Naive thymus-derived CD4-positive, alpha-beta T cell (primary cell): ENCODE measurements around the gene PSPH. TPM values are rescaled to one million over a fixed set of nuclear protein-coding genes. Genes with fewer than 3 reads are reported as not detected.

Experiments
- ATAC-seq: fragments of 150-1000 bp; cut with Tn5 transposase; 2 replicates; pipeline ENCODE4 v1.10.0; 2021; ENCODE audit warnings: mild to moderate bottlenecking, moderate library complexity
- CTCF ChIA-PET: fragments of 350-600 bp; sonication (Branson Sonifier 250); formaldehyde crosslinking; loops from one replicate; lab custom pipeline; 2021; ENCODE audit warnings: antibody characterized with exemption; lab: Charles Lee
- POLR2A ChIA-PET: fragments of 350-600 bp; sonication (Branson Sonifier 250); formaldehyde crosslinking; loops from one replicate; lab custom pipeline; 2021; ENCODE audit warnings: antibody characterized with exemption, inconsistent platforms; lab: Charles Lee
- DNase-seq, 9 donors: peaks; one replicate each; pipeline versions ENCODE4 v3.0.0 to v3.0.0-alpha.2; 2020 to 2022; ENCODE audit warnings: mixed read lengths in 1 of 9
- H3K27ac ChIP-seq: one replicate; pipeline ENCODE4 v1.7.0; 2013; ENCODE audit warnings: mild to moderate bottlenecking, low read depth, low read length, moderate library complexity
- H3K27me3 ChIP-seq, 2 donors: one replicate each; pipeline ENCODE4 v1.7.0; 2013; ENCODE audit warnings: low read length in 2 of 2, mild to moderate bottlenecking in 2 of 2, moderate library complexity in 2 of 2; ENCODE audit not compliant: control insufficient read depth in 2 of 2, insufficient read depth in 2 of 2
- H3K36me3 ChIP-seq, 3 experiments: 1 replicate in 2 of 3; 2 replicates in 1 of 3; pipeline ENCODE4 v1.7.0; 2013; ENCODE audit warnings: low read length in 3 of 3, mild to moderate bottlenecking in 3 of 3, moderate library complexity in 1 of 3; ENCODE audit not compliant: insufficient read depth in 3 of 3, control insufficient read depth in 2 of 3
- H3K4me1 ChIP-seq, 2 donors: one replicate each; pipeline ENCODE4 v1.7.0; 2013; ENCODE audit warnings: low read length in 2 of 2, mild to moderate bottlenecking in 2 of 2, moderate library complexity in 1 of 2; ENCODE audit not compliant: control insufficient read depth in 2 of 2, insufficient read depth in 2 of 2
- H3K4me3 ChIP-seq: 2 replicates; pipeline ENCODE4 v1.7.0; 2013; ENCODE audit warnings: mild to moderate bottlenecking, low read length
- H3K9me3 ChIP-seq, 3 experiments: 1 replicate in 2 of 3; 2 replicates in 1 of 3; pipeline ENCODE4 v1.7.0; 2013; ENCODE audit warnings: low read length in 3 of 3; ENCODE audit not compliant: control insufficient read depth in 2 of 3
- H3K27ac Mint-ChIP-seq, 9 donors: one replicate each; pipeline ENCODE4 v1.8.0; 2020 to 2022; ENCODE audit warnings: mixed read lengths in 9 of 9, mild to moderate bottlenecking in 8 of 9, moderate library complexity in 5 of 9, inconsistent platforms in 2 of 9
- H3K27me3 Mint-ChIP-seq, 5 donors: one replicate each; pipeline ENCODE4 v1.8.0; 2021 to 2022; ENCODE audit warnings: mixed read lengths in 5 of 5, mild to moderate bottlenecking in 1 of 5
- H3K36me3 Mint-ChIP-seq, 5 donors: one replicate each; pipeline ENCODE4 v1.8.0; 2020 to 2022; ENCODE audit warnings: mixed read lengths in 5 of 5, mild to moderate bottlenecking in 3 of 5, inconsistent platforms in 1 of 5
- H3K4me1 Mint-ChIP-seq, 7 donors: one replicate each; pipeline ENCODE4 v1.8.0; 2020 to 2022; ENCODE audit warnings: mixed read lengths in 7 of 7, mild to moderate bottlenecking in 3 of 7, inconsistent platforms in 1 of 7
- H3K4me3 Mint-ChIP-seq, 10 donors: one replicate each; pipeline ENCODE4 v1.8.0; 2020 to 2022; ENCODE audit warnings: mild to moderate bottlenecking in 10 of 10, mixed read lengths in 10 of 10, moderate library complexity in 6 of 10, inconsistent platforms in 2 of 10
- H3K9me3 Mint-ChIP-seq, 11 donors: one replicate each; pipeline ENCODE4 v1.8.0; 2020 to 2022; ENCODE audit warnings: mixed read lengths in 11 of 11, mild to moderate bottlenecking in 4 of 11, inconsistent platforms in 1 of 11, moderate library complexity in 1 of 11
- intact Hi-C, 2 donors: fragments of 100-400 bp; cut with micrococcal nuclease; formaldehyde crosslinking; loops; one replicate each; pipeline ENCODE4 v1.15.1; 2023
- polyA plus RNA-seq, 2 donors: library from polyadenylated mRNA; unstranded; fragments of 300-500 nt; fragmentation: Illumina TruSeq; gene quantifications; one replicate each; pipeline ENCODE4 v1.2.3, GENCODE V29; 2021
- total RNA-seq, 6 experiments: library from RNA in 5 of 6; stranded (reverse) in 5 of 6; gene quantifications; 1 replicate in 5 of 6; 2 replicates in 1 of 6; pipeline ENCODE4 v1.2.3 and lab custom pipeline; 2021 to 2026

The PSPH gene
- total and polyA plus RNA-seq, 7 experiments from 2014 or later = 3.5 to 10.4 (median 6.5) TPM

DNA sequence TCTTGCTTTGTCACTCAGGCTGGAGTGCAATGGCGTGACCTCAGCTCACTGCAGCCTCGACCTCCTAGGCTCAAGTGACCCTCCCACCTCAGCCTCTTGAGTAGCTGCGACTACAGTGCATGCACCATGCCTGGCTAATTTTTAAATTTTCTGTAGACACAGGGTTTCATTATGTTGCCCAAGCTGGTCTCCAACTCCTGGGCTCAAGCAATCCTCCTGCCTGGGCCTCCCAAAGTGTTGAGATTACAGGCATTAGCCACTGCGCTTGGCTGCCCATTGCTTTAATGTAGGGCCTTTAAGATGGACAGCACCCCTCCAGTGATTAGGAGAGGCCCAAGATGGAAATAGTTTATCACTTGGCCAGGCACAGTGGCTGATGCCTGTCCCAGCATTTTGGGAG is 47.5 kb downstream of the PSPH start:
- Histone ChIP-seq H3K27me3 (no peaks in the 10 kb centered on the region), H3K36me3 (peaks cover 0 to 4% (median 4%) of the 10 kb centered on the region in 3 experiments), H3K27ac (no peak overlapping the region), H3K4me1 (no peaks in the 10 kb centered on the region), H3K9me3 (no peaks in the 10 kb centered on the region), H3K4me3 (no peak overlapping the region)
- no peak overlapping the region for H3K27ac Mint-ChIP-seq
- H3K9me3 Mint-ChIP-seq = no peaks in the 10 kb centered on the region
- intact Hi-C loops = loop anchor here in 1 of 2 donors (1.0 to 2.0 kb wide), 2 partner anchors 71 to 363 kb away; no protein-coding TSS in a partner anchor
- no peak overlapping the region for H3K4me3 Mint-ChIP-seq
- POLR2A ChIA-PET = no interaction called here
- ATAC-seq = no peak
- CTCF ChIA-PET = interaction anchor here (1.1 to 6.7 kb wide), 2 partner anchors 11 to 70 kb away, joined by 4 to 44 read pairs; no protein-coding TSS in a partner anchor
- DNase-seq = no peak
- H3K4me1 Mint-ChIP-seq = peaks cover 0 to 17% (median 0%) of the 10 kb centered on the region in 7 donors
- H3K27me3 Mint-ChIP-seq = no peaks in the 10 kb centered on the region
- peaks cover 0 to 7% (median 1%) of the 10 kb centered on the region in 5 donors for H3K36me3 Mint-ChIP-seq

GRCh38 chr7:55996856-55997500 is 54.3 kb downstream of the PSPH start:
- Histone ChIP-seq H3K4me1 (no peaks in the 10 kb centered on the region), H3K27me3 (no peaks in the 10 kb centered on the region), H3K36me3 (peaks cover 0 to 41% (median 18%) of the 10 kb centered on the region in 3 experiments), H3K4me3 (no peak overlapping the region), H3K9me3 (no peaks in the 10 kb centered on the region), H3K27ac (no peak overlapping the region)
- H3K4me3 Mint-ChIP-seq = no peak overlapping the region
- CTCF ChIA-PET = interaction anchor here (0.6 to 1.2 kb wide), 2 partner anchors 66 to 76 kb away, joined by 3 to 4 read pairs; no protein-coding TSS in a partner anchor
- H3K4me1 Mint-ChIP-seq = peaks cover 0 to 19% (median 0%) of the 10 kb centered on the region in 7 donors
- H3K27ac Mint-ChIP-seq = peak overlapping the region in 1 of 9 donors; percentile 63
- POLR2A ChIA-PET = interaction anchor here (0.6 kb wide), 1 partner anchor 33 kb away, joined by 8 read pairs; no protein-coding TSS in a partner anchor
- no peak for DNase-seq
- no peaks in the 10 kb centered on the region for H3K9me3 Mint-ChIP-seq
- intact Hi-C loops = no loop called here
- H3K27me3 Mint-ChIP-seq = no peaks in the 10 kb centered on the region
- H3K36me3 Mint-ChIP-seq = peaks cover 0 to 40% (median 19%) of the 10 kb centered on the region in 5 donors
- no peak for ATAC-seq

GRCh38 chr7:55992346-55992745 is 58.9 kb downstream of the PSPH start:
- Histone ChIP-seq H3K4me1 (no peaks in the 10 kb centered on the region), H3K36me3 (peaks cover 0 to 44% (median 9%) of the 10 kb centered on the region in 3 experiments), H3K9me3 (no peaks in the 10 kb centered on the region), H3K27me3 (no peaks in the 10 kb centered on the region), H3K27ac (no peak overlapping the region), H3K4me3 (no peak overlapping the region)
- peaks cover 0 to 4% (median 0%) of the 10 kb centered on the region in 7 donors for H3K4me1 Mint-ChIP-seq
- H3K36me3 Mint-ChIP-seq = peaks cover 0 to 39% (median 19%) of the 10 kb centered on the region in 5 donors
- DNase-seq (no peak), ATAC-seq (no peak)
- H3K27me3 Mint-ChIP-seq = no peaks in the 10 kb centered on the region
- POLR2A ChIA-PET = interaction anchor here (0.6 kb wide), 1 partner anchor 17 kb away, joined by 3 read pairs; no protein-coding TSS in a partner anchor
- intact Hi-C loops = no loop called here
- H3K27ac Mint-ChIP-seq = peak overlapping the region in 1 of 9 donors; percentile 80
- CTCF ChIA-PET = no interaction called here
- no peak overlapping the region for H3K4me3 Mint-ChIP-seq
- no peaks in the 10 kb centered on the region for H3K9me3 Mint-ChIP-seq

GRCh38 chr7:55983537-55983936 is 67.7 kb downstream of the PSPH start:
- Histone ChIP-seq H3K4me1 (no peaks in the 10 kb centered on the region), H3K9me3 (no peaks in the 10 kb centered on the region), H3K27ac (no peak overlapping the region), H3K4me3 (no peak overlapping the region), H3K27me3 (no peaks in the 10 kb centered on the region), H3K36me3 (peaks cover 4 to 70% (median 18%) of the 10 kb centered on the region in 3 experiments)
- Mint-ChIP-seq H3K9me3 (no peaks in the 10 kb centered on the region), H3K27ac (peak overlapping the region in 1 of 9 donors; percentile 12), H3K4me3 (no peak overlapping the region), H3K27me3 (no peaks in the 10 kb centered on the region), H3K36me3 (peaks cover 12 to 40% (median 30%) of the 10 kb centered on the region in 5 donors), H3K4me1 (peaks cover 0 to 7% (median 0%) of the 10 kb centered on the region in 7 donors)
- intact Hi-C loops = no loop called here
- DNase-seq = no peak
- POLR2A ChIA-PET = no interaction called here
- CTCF ChIA-PET = no interaction called here
- ATAC-seq = no peak

- Mint-ChIP-seq H3K27ac (peak overlapping the region in 2 of 9 donors; percentile 23 to 68), H3K27me3 (no peaks in the 10 kb centered on the region), H3K4me1 (peaks cover 2 to 15% (median 3%) of the 10 kb centered on the region in 7 donors), H3K4me3 (no peak overlapping the region), H3K36me3 (peaks cover 12 to 41% (median 23%) of the 10 kb centered on the region in 5 donors), H3K9me3 (no peaks in the 10 kb centered on the region)
- Histone ChIP-seq H3K9me3 (no peaks in the 10 kb centered on the region), H3K4me1 (no peaks in the 10 kb centered on the region), H3K27ac (no peak overlapping the region), H3K36me3 (peaks cover 8 to 74% (median 24%) of the 10 kb centered on the region in 3 experiments), H3K4me3 (no peak overlapping the region), H3K27me3 (no peaks in the 10 kb centered on the region)
- POLR2A ChIA-PET = no interaction called here
- intact Hi-C loops = no loop called here
- ATAC-seq (no peak), DNase-seq (no peak)
- CTCF ChIA-PET = no interaction called here
Observed at GRCh38 chr7:55980266-55980665, 71.0 kb downstream of the PSPH start.

- H3K27me3 Mint-ChIP-seq = no peaks in the 10 kb centered on the region
- DNase-seq (no peak), ATAC-seq (no peak)
Observed at GRCh38 chr7:55977831-55978230, 73.4 kb downstream of the PSPH start.

More at GRCh38 chr7:55977831-55978230, 73.4 kb downstream of the PSPH start:
- POLR2A ChIA-PET = no interaction called here
- H3K4me1 ChIP-seq = no peaks in the 10 kb centered on the region
- Mint-ChIP-seq H3K4me1 (peaks cover 4 to 25% (median 9%) of the 10 kb centered on the region in 7 donors), H3K9me3 (no peaks in the 10 kb centered on the region), H3K4me3 (peak overlapping the region in 1 of 10 donors; percentile 8), H3K36me3 (peaks cover 10 to 37% (median 17%) of the 10 kb centered on the region in 5 donors), H3K27ac (no peak overlapping the region)
- H3K36me3 ChIP-seq = peaks cover 8 to 52% (median 16%) of the 10 kb centered on the region in 3 experiments
- CTCF ChIA-PET = no interaction called here
- no peak overlapping the region for H3K4me3 ChIP-seq
- H3K27ac ChIP-seq = no peak overlapping the region
- H3K9me3 ChIP-seq = no peaks in the 10 kb centered on the region
- intact Hi-C loops = no loop called here
- H3K27me3 ChIP-seq = no peaks in the 10 kb centered on the region
